SHP77 treated with DMSO at 0.1 percent for 48 hours (cell line): ENCODE results near the gene IGFBP5.

Source experiments
- DNase-seq: peaks from one replicate; lab custom pipeline; 2025; lab: John Stamatoyannopoulos, UW

IGFBP5 gene

DNA sequence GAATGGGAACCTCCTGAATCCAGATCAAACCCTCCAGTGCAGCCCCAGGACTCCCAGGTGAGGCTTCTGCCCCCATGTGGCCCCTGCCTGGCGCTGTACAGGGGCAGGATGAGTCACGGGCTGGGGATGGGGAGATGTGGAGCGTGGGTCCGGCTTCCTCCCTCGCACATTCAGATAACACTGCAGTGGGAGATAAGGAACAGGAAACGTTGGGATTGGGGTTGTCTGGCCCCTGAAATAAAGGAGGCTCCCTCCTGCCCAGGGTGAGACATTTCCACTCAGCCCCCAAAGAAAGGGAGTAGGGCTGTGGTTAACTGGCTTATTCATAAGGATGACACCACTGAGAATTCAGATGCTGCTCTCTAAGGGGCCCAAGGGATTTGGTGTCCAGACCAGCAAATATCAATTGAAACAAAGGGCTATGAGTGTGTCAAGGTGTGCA, 30.7 kb downstream of the IGFBP5 start:
- no peak for DNase-seq

DNA sequence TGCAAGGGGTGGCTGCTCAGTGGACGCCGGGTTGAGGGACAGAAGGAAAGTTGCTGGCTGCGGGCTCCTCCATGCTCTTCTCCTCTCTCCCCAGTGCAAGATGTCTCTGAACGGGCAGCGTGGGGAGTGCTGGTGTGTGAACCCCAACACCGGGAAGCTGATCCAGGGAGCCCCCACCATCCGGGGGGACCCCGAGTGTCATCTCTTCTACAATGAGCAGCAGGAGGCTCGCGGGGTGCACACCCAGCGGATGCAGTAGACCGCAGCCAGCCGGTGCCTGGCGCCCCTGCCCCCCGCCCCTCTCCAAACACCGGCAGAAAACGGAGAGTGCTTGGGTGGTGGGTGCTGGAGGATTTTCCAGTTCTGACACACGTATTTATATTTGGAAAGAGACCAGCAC, 31.5 kb downstream of the IGFBP5 start:
- no peak for DNase-seq

DNA sequence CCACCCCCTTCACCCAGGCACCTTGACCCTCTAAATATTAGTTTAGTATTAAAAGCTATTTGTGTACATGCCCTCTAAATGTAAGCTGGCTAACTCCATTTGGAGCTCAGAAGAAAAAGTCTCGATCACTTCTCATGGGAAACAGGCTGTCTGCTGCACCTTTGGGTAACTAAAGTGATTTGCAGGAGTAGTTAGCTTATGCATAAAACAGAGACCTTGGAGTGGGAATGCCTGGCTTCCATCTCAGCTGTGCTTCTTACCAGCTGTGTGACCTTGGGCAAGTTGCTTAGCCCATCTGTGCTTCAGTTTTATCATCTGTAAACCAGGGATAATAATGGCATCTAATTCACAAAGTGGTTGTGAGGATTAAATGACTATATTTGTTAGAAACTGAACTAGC, 32.2 kb downstream of the IGFBP5 start:
- DNase-seq: no peak

DNA sequence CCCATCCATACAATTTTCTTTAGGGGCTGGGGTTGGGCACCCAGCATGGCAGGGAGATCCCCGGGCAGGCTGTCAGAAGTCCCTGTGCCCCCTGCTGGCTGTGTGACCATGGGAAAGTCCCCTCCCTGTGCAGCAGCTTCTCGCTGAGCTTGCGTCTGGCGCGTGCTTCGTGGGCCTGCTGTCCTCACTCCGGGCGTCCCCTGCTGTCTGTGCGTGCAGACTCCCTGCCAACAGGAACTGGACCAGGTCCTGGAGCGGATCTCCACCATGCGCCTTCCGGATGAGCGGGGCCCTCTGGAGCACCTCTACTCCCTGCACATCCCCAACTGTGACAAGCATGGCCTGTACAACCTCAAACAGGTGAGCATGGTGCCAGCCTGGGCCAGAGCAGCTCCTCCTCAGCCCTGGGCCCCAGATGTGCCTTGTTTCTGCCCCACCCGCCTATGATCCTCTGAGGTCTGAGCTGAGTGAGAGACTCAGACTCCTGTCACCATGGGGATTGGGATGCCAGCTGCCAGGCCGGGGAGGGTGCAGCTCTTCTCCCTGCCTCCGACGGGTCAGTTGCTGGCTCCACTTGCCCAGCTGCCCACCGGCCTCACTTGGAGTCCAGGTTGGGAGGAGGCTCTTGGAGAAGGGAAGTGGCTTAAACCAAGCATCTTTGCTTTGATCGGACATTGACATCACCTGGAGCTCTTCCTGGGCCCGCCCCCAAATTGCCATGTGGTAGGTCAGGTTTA, 33.5 kb downstream of the IGFBP5 start:
- DNase-seq: no peak

DNA sequence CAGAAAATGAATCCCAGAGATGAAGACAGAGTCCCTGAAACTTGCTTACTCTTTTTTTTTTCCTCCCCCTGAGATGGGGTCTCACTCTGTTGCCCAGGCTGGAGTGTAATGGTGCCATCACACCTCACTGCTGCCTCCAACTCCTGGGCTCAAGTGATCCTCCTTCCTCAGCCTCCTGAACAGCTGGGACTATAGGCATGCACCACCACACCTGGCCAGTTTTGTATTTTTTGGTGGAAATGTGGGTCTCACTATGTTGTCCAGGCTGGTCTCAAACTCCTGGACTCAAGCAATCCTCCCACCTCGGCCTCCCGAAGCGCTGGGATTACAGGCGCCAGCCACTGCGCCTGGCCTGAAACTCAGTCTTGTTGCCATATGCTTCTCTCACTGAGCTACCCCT, 34.3 kb downstream of the IGFBP5 start:
- DNase-seq: no peak

DNA sequence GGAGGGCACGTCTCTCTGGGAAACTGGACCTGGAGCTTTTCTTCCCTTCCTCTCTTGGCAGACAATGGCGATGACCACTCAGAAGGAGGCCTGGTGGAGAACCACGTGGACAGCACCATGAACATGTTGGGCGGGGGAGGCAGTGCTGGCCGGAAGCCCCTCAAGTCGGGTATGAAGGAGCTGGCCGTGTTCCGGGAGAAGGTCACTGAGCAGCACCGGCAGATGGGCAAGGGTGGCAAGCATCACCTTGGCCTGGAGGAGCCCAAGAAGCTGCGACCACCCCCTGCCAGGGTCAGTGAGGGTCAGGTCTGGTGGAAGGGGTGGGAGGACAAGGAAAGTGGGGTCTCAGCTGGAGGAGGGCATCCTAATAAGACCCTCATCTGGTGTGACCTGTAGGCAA, 34.9 kb downstream of the IGFBP5 start:
- DNase-seq: no peak

DNA sequence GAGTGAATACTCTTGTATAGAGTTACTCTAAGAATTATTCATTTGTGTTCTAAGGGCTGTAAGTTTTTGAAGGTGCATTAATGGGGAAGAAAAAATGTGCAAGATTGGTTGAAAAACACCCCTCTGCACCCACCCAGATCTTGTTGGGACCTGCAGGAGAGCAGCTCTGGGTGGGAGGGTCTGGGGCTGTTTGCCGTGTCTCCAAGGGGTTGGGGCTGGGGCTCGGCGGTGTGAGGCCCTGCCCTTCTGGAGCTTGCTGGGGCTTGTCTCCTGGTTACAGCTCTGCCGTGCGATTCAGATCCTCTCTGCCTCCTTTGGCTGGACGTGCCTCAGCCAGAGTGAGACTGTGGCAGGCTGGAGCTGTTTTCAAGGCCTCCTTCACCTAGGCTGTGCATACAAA, 36.1 kb downstream of the IGFBP5 start:
- DNase-seq: no peak

DNA sequence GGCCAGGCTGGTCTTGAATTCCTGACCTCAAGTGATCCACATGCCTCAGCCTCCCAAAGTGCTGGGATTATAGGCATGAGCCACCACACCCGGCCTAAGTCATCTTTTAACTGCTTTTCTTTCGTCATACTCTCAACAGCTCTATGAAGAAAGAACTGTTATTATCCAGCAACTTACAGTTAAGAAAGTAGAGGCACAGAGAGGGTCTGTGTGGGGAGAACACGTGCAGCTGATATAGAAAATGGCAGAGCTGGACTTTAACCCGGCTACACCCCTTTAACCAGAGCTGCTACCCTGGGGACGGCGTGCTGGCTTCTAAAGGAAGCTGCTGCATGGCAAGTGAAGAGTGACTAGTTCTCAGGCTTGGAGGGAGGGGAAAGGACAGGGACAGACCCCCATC, 36.6 kb downstream of the IGFBP5 start:
- DNase-seq: no peak

DNA sequence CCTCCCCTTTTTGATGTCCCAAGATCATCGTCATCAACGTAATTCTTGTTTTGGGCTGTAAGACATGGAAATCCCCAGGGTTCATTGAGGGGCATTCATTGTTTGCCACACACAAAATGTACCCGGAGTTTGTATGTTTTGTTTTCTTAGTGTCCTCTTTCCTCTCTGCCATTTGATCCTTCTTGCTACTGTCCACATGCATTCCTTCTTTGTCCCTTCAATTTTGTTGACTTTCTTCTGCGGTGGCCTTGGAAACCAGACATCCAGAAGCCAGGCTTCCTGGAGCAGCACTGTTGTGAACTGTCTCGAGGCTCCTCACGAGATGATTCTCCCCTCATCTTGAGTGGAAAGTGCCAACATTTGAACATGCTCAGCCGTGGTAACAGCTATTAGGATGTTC, 37.4 kb downstream of the IGFBP5 start:
- no peak for DNase-seq

DNA sequence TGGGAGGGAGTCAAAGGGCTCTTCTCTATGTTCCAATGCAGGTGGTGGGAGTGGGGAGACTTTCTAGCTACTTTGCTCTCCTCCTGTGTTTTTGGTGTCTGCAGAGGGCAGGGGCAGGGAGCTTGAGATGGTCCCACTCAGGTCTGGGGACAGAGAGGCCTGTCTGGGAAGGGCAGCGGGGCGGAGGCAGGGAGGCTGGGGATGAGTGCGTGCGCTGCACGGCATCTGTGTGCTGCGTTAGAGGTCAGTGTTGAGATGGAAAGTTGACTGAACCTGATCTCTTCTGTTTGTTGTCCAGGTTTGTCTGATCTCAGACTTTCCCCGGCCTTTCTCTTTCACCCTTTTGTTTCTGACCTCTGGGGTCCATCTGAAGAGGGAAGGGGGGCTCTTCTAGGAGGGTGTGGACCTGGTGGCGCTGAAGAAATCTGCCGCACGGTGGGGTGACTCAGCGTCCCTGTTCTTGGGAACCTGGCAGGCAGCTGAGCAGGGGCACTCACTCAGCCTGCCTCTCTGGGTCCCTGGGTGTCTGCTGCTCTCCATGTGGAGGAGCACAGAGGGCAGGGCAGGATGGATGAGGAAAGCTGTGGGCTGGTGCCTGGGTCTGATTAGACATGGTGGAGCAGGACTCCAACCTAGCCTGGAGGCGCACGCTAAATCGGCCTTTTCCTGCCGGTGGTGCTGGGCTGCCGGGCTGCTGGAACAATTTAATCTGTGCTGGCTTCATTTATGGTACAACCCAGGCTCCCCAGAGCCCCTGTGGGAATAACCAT, 38.1 kb downstream of the IGFBP5 start:
- no peak for DNase-seq

DNA sequence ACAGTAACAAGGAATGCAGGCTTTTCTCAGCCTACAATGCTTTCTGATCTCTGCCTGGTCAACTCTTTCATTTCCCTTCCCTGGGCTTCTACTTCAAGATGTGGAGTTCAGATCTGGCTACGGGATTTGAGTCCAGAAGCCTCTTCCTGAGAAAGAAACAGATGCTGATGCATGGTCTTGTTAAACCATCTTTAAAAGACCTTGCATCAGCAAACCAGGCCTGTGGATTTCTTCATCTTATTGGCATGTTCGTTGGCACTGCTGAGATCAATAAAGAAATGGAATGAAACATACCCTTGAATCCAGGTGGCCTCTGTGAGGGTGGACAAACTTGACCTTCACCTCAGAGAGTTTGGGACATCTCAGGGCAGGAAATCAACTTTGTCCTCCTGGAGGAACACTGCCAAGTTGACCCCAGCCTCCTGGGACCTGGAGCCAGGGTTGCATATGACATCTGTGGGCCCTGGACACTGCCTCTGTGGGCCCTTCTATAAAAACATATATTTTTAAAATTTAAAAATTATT, 40.8 kb downstream of the IGFBP5 start:
- no peak for DNase-seq

DNA sequence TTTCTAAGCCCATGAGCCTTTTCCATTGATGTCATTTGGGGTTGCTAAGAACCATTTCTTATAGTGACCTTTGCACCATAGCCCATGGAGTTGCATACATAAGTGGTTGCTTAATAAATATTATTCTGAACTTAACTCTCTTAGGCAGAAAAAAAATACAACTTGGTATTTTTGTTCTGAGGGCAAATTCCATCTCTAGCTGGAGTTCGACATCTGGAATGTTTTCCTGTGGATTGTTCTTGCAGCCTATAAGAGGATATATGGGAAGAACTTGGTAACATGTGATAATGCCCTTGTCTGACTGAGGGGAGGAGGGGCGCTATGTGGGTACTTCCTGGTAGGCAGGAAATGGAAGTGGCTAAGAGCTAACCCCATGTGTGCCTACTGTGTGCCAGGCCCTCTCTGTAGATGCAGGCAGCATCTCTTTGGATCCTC, 41.4 kb downstream of the IGFBP5 start:
- DNase-seq: no peak

DNA sequence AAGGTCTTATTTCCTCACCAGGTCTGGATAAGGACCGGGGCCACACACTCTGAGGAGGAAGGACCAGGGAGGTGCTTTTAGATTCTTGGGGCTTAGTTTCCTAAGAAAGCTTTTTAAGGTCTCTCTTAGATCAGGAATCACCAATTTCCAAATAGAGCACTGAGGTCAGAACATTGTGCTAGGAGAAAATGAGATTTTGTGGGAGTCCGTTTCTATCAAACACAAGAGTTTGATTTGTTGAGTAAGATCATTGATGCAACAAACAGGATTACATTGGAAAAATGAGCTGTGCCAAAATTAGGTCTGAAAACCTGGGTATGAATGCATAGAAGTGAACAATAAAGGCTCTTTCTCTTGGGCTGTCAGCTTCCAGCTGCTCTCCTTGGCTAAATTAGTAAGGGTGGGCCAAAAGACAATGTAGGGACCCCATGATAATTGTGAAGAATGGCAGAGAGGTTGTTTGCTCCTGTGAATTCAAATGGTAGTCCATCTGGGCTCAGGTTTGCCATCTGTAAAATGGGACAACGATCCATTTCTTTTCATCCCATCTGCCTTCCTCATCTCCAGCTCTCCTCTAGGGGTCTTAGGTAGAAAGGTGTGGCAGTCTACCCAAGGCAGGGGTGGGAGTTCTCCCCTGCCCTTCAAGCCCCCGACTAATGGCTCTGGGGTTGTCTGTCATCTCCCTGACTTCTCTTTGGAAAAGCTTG, 42.1 kb downstream of the IGFBP5 start:
- DNase-seq: no peak

DNA sequence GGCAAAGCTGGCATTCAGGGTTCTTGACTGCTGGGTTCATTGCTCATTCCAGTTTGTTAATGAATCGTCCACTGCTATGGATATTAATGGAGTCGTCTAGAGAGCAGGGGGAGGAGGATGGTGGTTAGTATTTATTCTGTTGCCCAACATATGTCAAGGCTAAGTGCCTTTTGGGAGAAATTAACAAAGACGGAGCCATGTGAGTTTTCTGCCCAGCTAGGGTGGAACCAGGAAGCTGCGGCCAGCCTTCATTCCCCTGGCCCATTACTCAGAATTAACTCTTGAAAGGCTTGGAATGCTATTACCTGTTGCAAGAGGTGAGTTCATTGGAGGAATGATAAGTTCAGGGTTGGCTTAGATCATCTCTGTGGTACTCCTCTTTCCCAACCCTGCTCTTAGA, 42.8 kb downstream of the IGFBP5 start:
- DNase-seq: no peak

DNA sequence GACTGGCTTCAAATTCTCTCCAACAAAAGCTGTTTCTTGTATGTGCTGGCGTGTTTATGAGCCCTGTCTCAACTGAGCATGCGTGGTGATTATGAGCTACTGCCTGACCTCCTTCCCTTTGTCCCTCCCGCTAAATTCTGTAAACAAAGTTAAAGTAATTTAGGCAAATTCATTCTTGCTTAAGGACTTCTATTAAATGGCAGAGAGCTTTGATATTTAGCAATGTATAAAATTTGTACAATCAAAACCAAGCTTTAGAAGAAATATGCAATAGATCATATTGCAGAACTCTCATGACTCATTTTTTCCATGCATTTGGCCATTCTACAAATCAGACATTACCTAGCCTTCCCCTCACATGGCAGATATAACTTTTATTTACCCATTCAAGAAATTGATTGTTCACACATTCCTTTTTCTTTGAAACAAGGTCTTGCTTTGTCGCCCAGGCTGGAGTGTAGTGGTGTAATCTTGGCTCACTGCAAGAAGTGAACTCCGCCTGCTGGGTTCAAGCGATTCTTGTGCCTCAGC, 43.9 kb downstream of the IGFBP5 start:
- no peak for DNase-seq

DNA sequence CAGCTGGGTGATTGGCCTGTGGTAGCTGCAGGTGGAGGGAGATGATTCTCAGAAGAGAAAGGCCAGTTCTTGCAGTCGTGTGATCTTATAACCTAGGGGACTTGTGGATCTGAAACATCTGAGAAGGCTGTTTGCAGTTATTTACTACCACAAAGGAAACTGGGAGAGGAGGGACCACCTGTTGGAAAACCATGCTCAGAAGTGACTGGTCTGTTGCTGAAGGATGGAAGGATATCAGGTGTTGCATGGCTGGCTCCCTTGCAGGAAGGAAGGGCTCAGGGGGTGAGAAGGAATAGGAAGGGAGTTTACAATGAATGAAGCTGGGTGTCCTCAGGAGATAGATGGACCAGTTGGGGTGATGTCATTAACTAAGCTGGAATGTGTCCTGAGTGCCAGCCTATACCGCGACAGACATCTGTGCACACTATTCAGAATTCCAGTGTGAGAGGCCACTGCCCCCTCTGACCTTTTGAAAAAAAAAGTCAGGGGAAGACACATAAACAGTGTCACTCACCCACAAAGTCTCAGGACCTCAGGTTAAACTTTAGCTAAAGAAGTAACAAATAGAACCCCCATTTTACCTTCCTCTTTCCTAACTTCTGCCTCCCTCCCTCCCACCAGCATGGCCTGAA, 44.6 kb downstream of the IGFBP5 start:
- DNase-seq: no peak

DNA sequence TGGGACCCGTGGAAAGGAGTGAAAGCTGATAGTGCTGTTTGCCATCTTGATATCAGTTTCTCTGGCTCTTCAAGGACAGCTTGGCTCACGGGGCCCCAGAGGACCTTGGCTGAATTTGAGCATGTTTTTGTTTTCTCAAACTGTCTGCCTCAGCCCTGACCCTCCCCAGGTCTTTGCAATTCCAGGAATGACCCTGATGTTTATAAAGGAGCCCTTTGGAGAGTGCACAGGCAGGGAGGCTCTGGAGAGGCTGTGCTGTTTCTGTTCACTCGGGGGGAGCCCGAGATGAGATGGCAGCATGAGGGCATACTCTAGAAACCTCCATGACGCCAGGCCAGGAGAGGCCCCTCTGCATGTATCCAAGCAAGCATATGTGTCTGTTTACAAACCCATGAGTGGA, 45.8 kb downstream of the IGFBP5 start:
- DNase-seq: no peak

DNA sequence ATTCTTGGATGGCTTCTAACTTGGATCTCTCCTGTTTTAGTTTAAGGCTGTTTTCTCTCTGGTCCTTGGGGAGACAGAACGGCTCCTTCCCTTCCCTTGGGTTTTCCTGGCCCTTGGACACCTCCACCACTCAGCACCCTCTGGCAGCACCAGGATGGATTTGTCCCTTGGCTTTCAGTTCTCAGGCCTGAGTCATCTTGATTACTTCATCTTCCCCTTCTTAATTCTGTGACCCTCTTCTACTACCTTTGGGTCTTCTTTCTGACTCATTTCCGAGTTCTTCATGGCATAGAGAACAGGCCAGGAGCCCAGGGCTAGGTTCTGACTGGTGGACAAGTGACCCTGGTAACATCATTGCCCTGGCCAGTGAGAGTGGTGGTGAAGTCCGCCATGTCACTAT, 47.2 kb downstream of the IGFBP5 start:
- DNase-seq: no peak

DNA sequence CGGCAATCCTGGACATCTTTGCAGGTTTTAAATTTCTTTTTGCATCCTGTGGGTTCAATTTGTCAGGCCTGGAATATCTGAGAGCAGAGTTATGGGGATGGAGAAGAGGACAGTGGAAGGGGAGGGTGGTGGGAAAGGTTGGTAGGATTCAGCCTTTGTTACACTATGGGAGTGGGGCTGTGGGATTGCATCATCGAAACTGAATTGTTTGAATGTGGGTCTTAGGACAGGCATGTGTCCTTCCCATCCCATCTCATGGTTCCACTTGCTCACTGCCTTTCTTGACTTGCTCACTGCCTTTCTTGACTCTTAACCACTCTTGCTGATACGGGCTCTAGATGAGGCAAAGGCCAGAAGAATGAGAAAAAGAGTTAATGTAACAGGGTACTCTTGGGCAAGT, 49.2 kb downstream of the IGFBP5 start:
- no peak for DNase-seq

DNA sequence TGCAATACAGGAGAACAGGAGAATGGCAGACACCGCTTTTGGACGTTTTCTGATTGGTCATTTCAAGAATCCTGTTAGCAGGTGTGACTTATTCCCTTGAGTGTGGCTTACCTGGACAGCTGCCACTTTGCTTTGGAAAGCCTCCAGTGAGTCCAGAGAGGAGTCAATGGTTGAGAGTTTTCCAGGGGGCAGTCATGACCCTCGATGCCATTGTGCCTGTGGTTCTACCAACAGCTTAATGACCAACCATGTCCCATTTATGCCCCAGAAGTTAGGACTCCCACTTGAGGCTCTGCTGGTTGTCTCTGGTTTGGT, 49.8 kb downstream of the IGFBP5 start:
- DNase-seq: no peak

DNA sequence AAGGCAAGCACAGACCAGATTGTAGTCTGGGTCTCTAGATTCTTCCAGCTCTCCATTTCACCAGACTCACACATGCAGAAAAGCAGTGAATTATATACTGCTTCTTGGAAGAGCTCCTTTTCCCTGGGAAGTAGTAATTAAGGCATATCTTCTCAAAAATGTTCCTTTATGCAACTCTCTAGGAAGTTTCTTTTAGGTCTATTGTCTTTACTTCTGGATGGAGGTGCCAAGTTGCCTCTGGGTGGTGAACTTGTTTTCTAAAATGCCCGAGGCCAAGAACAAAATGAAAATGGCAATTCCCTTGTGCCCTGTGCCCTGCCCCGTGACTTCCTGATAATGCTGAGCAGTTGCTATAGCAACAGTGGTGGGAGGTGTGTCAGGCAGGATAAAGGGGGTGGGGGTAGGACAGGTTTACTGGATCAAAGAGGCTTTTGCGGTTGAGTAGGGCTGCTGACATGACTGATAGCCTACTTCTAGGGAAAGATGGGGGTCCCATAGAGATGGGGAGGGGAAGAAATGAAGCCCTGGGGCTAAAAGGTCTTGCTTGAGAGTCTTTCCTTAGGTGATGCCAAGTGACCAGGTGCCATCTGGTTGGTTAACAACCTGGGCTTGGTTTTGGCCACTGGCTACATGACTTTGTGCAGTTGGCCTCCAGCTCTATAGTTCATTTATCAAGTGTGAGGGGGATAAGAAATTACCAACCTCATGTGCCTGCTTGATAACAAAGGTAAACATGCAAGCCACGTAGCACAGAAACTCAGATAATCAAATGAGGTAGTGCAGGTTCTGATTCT, 50.3 kb downstream of the IGFBP5 start:
- DNase-seq: no peak
